Testis (tissue), 2 donors: ENCODE data around the gene BPTF.

Source experiments
- CTCF ChIP-seq, 3 experiments: fragments of 450-650 bp in 2 of 3; fragments of 200-600 bp in 1 of 3; sonication (generic) in 1 of 3; IDR thresholded peaks; one replicate each; pipeline ENCODE4 v1.5.1; 2016 to 2019; ENCODE audit warnings: antibody characterized with exemption in 3 of 3, mild to moderate bottlenecking in 2 of 3, moderate library complexity in 1 of 3
- POLR2A ChIP-seq: fragments of 450-650 bp; IDR thresholded peaks from one replicate; pipeline ENCODE4 v1.6.1; 2017; ENCODE audit warnings: antibody characterized with exemption, mild to moderate bottlenecking, moderate library complexity

- no peak for TF ChIP-seq CTCF (IDR thresholded peaks at IDR 0.05)
- no peak for TF ChIP-seq POLR2A
Measured at GRCh38 chr17:67884741-67885140, 59.4 kb downstream of the BPTF start.
